SK-N-SH (cell line): Measurements from ENCODE around the gene CD99L2.

Experiments used
- CHD2 ChIP-seq: fragments of 150-350 bp; IDR thresholded peaks from 2 replicates; pipeline ENCODE4 v1.6.1; 2018; ENCODE audit warnings: low read length; ENCODE audit not compliant: partially characterized antibody
- CTCF ChIP-seq: fragments of 200-600 bp; sonication (generic); IDR thresholded peaks from 2 replicates; pipeline ENCODE4 v1.6.1; 2017; ENCODE audit warnings: antibody characterized with exemption, mild to moderate bottlenecking, moderate library complexity
- FOXJ3 ChIP-seq: sonication (generic); formaldehyde crosslinking; IDR thresholded peaks from 2 replicates; pipeline ENCODE4 v1.5.1; 2020; ENCODE audit warnings: mild to moderate bottlenecking, missing genetic modification reagents
- MAX ChIP-seq: IDR thresholded peaks from 2 replicates; pipeline ENCODE4 v1.4.0; 2012; ENCODE audit warnings: low read depth
- NFIC ChIP-seq: IDR thresholded peaks from 2 replicates; pipeline ENCODE4 v1.4.0; 2012; ENCODE audit warnings: borderline replicate concordance
- PBX3 ChIP-seq: IDR thresholded peaks from 2 replicates; pipeline ENCODE4; 2012
- POLR2AphosphoS5 ChIP-seq: IDR thresholded peaks from 2 replicates; pipeline ENCODE4 v1.6.1; 2012; ENCODE audit warnings: low read depth, low read length
- RAD21 ChIP-seq: IDR thresholded peaks from 2 replicates; pipeline ENCODE4 v1.6.1; 2012; ENCODE audit warnings: mild to moderate bottlenecking, low read length
- RCOR1 ChIP-seq: fragments of 150-350 bp; IDR thresholded peaks from 2 replicates; pipeline ENCODE4 v1.6.1; 2017; ENCODE audit warnings: antibody characterized with exemption, low read length
- TAF1 ChIP-seq: IDR thresholded peaks from 2 replicates; pipeline ENCODE4 v1.6.1; 2012; ENCODE audit warnings: low read depth, mild to moderate bottlenecking, low read length, moderate library complexity, borderline replicate concordance
- TCF12 ChIP-seq: IDR thresholded peaks from 2 replicates; pipeline ENCODE4 v1.4.0; 2012
- USF2 ChIP-seq: fragments of 150-350 bp; IDR thresholded peaks from 2 replicates; pipeline ENCODE4 v1.6.1; 2017; ENCODE audit warnings: antibody characterized with exemption, low read length, low read depth, borderline replicate concordance
- YY1 ChIP-seq: IDR thresholded peaks from 2 replicates; pipeline ENCODE4 v1.4.0; 2012; ENCODE audit warnings: low read depth, mild to moderate bottlenecking
- TF ChIP-seq, protein P1 (sequence below): IDR thresholded peaks from 2 replicates; pipeline ENCODE4 v1.6.1; 2012; ENCODE audit warnings: mild to moderate bottlenecking, low read depth, low read length, moderate library complexity

DNA sequence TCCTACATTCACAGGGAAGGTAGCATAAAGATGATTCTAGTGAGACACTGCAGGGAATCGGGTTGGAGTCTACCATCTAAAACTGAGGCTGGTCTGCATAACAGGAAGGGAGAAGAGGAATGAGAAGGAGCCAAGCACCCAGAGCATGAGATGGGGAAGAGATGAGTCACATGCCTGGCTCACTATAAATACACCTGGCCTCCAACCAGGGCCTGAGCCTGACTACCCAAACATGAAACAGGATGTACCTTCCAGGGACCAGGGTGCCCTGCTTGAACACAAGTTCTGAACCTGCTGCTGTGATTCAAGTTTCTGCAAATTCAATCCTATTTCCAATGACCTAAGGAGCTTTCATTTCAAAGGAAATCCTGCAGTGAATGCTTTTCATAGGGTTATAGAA, 24.9 kb downstream of the CD99L2 start:
- no peak for TF ChIP-seq TCF12
- no peak for TF ChIP-seq TAF1
- no peak for TF ChIP-seq USF2
- no peak for TF ChIP-seq CTCF
- TF ChIP-seq NFIC, result no peak
- TF ChIP-seq, protein P1, sequence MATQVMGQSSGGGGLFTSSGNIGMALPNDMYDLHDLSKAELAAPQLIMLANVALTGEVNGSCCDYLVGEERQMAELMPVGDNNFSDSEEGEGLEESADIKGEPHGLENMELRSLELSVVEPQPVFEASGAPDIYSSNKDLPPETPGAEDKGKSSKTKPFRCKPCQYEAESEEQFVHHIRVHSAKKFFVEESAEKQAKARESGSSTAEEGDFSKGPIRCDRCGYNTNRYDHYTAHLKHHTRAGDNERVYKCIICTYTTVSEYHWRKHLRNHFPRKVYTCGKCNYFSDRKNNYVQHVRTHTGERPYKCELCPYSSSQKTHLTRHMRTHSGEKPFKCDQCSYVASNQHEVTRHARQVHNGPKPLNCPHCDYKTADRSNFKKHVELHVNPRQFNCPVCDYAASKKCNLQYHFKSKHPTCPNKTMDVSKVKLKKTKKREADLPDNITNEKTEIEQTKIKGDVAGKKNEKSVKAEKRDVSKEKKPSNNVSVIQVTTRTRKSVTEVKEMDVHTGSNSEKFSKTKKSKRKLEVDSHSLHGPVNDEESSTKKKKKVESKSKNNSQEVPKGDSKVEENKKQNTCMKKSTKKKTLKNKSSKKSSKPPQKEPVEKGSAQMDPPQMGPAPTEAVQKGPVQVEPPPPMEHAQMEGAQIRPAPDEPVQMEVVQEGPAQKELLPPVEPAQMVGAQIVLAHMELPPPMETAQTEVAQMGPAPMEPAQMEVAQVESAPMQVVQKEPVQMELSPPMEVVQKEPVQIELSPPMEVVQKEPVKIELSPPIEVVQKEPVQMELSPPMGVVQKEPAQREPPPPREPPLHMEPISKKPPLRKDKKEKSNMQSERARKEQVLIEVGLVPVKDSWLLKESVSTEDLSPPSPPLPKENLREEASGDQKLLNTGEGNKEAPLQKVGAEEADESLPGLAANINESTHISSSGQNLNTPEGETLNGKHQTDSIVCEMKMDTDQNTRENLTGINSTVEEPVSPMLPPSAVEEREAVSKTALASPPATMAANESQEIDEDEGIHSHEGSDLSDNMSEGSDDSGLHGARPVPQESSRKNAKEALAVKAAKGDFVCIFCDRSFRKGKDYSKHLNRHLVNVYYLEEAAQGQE, result no peak
- no peak for TF ChIP-seq RAD21
- no peak for TF ChIP-seq RCOR1
- TF ChIP-seq PBX3, result no peak
- TF ChIP-seq POLR2AphosphoS5, result no peak
- TF ChIP-seq FOXJ3, result no peak
- TF ChIP-seq MAX, result no peak
- TF ChIP-seq YY1, result no peak
- TF ChIP-seq CHD2, result no peak
